Endothelial cell of umbilical vein (primary cell): ENCODE results near the gene TMEM59L. TPM values are rescaled to one million over a fixed set of nuclear protein-coding genes. Genes with fewer than 3 reads are reported as not detected.

Experiments
- BruUV-seq: library from RNA; stranded (reverse); fragments of 400-500 nt; replicated peaks from 2 replicates; lab custom pipeline; 2021; lab: Mats Ljungman, UMichigan
- CTCF ChIA-PET: fragments of 300-600, 350-600 bp; sonication (Branson Sonifier 250); formaldehyde crosslinking; loops from one replicate; lab custom pipeline; 2021; ENCODE audit warnings: antibody characterized with exemption, inconsistent platforms; lab: Charles Lee
- POLR2A ChIA-PET: fragments of 300-600, 350-600 bp; sonication (Branson Sonifier 250); formaldehyde crosslinking; loops from one replicate; lab custom pipeline; 2021; ENCODE audit warnings: antibody characterized with exemption, inconsistent platforms; lab: Charles Lee
- DNase-seq: peaks from one replicate; pipeline ENCODE4 v3.0.0-alpha.2; 2011; ENCODE audit warnings: low read depth, low spot score
- FAIRE-seq: peaks from 2 replicates; lab custom pipeline; 2011; peaks lifted over from hg19 to GRCh38; lab: Jason Lieb, UNC
- H2AFZ ChIP-seq: 2 replicates; pipeline ENCODE4 v1.6.0; 2012; ENCODE audit warnings: low read depth, low read length, control low read depth, inconsistent platforms
- H3K27ac ChIP-seq: 2 replicates; pipeline ENCODE4 v1.5.1; 2011; ENCODE audit warnings: low read depth, mild to moderate bottlenecking, control low read depth, low read length, moderate library complexity; ENCODE audit not compliant: insufficient read depth
- H3K27me3 ChIP-seq, 2 experiments: 2 replicates each; pipeline versions ENCODE4 v1.6.0 to v1.6.1; 2011; ENCODE audit warnings: low read length in 2 of 2, mixed read lengths in 1 of 2; ENCODE audit not compliant: control insufficient read depth in 2 of 2, insufficient read depth in 2 of 2
- H3K36me3 ChIP-seq, 2 experiments: 2 replicates in 1 of 2; 3 replicates in 1 of 2; pipeline ENCODE4 v1.5.1; 2011; ENCODE audit warnings: low read length in 2 of 2, mild to moderate bottlenecking in 1 of 2, moderate library complexity in 1 of 2; ENCODE audit not compliant: control insufficient read depth in 2 of 2, insufficient read depth in 2 of 2; ENCODE audit errors: extremely low read depth in 1 of 2
- H3K4me1 ChIP-seq: 3 replicates; pipeline ENCODE4 v1.5.1; 2011; ENCODE audit warnings: mild to moderate bottlenecking, low read length; ENCODE audit not compliant: control insufficient read depth, insufficient read depth; ENCODE audit errors: extremely low read depth
- H3K4me2 ChIP-seq: 2 replicates; pipeline ENCODE4 v1.6.1; 2011; ENCODE audit warnings: low read length, control low read depth, mixed read lengths; ENCODE audit not compliant: insufficient read depth
- H3K4me3 ChIP-seq, 3 experiments: fragments of 200-600 bp in 1 of 3; sonication (generic), shearing (Covaris generic) in 1 of 3; replicated peaks in 1 of 3; 2 replicates each; pipeline ENCODE4 v1.5.1; 2011 to 2016; ENCODE audit warnings: control low read depth in 3 of 3, low read length in 3 of 3, mild to moderate bottlenecking in 2 of 3, inconsistent platforms in 1 of 3, low read depth in 1 of 3, moderate library complexity in 1 of 3; ENCODE audit not compliant: insufficient read depth in 1 of 3
- H3K79me2 ChIP-seq: 2 replicates; pipeline ENCODE4 v1.6.0; 2012; ENCODE audit warnings: low read length, inconsistent platforms; ENCODE audit not compliant: control insufficient read depth, insufficient read depth
- H3K9ac ChIP-seq: replicated peaks from 2 replicates; pipeline ENCODE3; 2011; ENCODE audit warnings: low read length, control low read depth; ENCODE audit not compliant: insufficient read depth; ENCODE audit errors: extremely low read depth
- H3K9me1 ChIP-seq: replicated peaks from 3 replicates; pipeline ENCODE4 v1.6.0; 2011; ENCODE audit warnings: mild to moderate bottlenecking, low read length; ENCODE audit not compliant: control insufficient read depth, insufficient read depth; ENCODE audit errors: extremely low read depth
- H3K9me3 ChIP-seq: replicated peaks from 2 replicates; pipeline ENCODE4 v1.5.1; 2012; ENCODE audit warnings: low read length, inconsistent platforms; ENCODE audit not compliant: control insufficient read depth, insufficient read depth
- H4K20me1 ChIP-seq: replicated peaks from 2 replicates; pipeline ENCODE3; 2011; ENCODE audit warnings: mild to moderate bottlenecking, low read length; ENCODE audit not compliant: control insufficient read depth, insufficient read depth; ENCODE audit errors: extremely low read depth
- EZH2 ChIP-seq: IDR thresholded peaks from 2 replicates; pipeline ENCODE4 v1.6.1; 2012; ENCODE audit warnings: borderline replicate concordance, low read depth, mild to moderate bottlenecking, moderate library complexity, low read length, inconsistent platforms; ENCODE audit not compliant: severe bottlenecking
- FOS ChIP-seq: IDR thresholded peaks from 2 replicates; pipeline ENCODE4 v1.6.1; 2011; ENCODE audit warnings: mild to moderate bottlenecking, low read length, moderate library complexity, borderline replicate concordance; ENCODE audit not compliant: insufficient read depth
- GATA2 ChIP-seq: IDR thresholded peaks from 2 replicates; pipeline ENCODE4 v1.7.0; 2011; ENCODE audit warnings: low read depth, mild to moderate bottlenecking, moderate library complexity, mixed read lengths, low read length; ENCODE audit not compliant: insufficient read length, insufficient read depth
- JUN ChIP-seq: IDR thresholded peaks from 2 replicates; pipeline ENCODE4 v1.6.1; 2011; ENCODE audit warnings: borderline replicate concordance, low read depth; ENCODE audit not compliant: insufficient read length, insufficient read depth
- MYC ChIP-seq: IDR thresholded peaks from one replicate; pipeline ENCODE4 v1.6.1; 2011; ENCODE audit warnings: mild to moderate bottlenecking, low read depth, low read length
- POLR2A ChIP-seq: IDR thresholded peaks from 2 replicates; pipeline ENCODE4 v1.6.1; 2012; ENCODE audit warnings: low read depth, mild to moderate bottlenecking, control low read depth, low read length
- POLR2AphosphoS5 ChIP-seq: IDR thresholded peaks from 2 replicates; pipeline ENCODE4 v1.6.1; 2012; ENCODE audit warnings: low read depth, mild to moderate bottlenecking, control low read depth, low read length, moderate library complexity; ENCODE audit not compliant: insufficient read depth
- dilution Hi-C: fragments of 300-500 bp; cut with MboI; formaldehyde crosslinking; loops from one replicate; pipeline ENCODE4 v1.15.0; 2019; ENCODE audit warnings: low sequenced_read_pairs; ENCODE audit not compliant: extremely low pct_ligation_motif_present
- intact Hi-C: fragments of 100-400 bp; cut with micrococcal nuclease; formaldehyde crosslinking; loops from one replicate; pipeline ENCODE4 v1.10.0; 2022
- polyA plus RNA-seq, 4 experiments: library from polyadenylated mRNA; depleted of rRNA in 3 of 4; stranded (reverse) in 3 of 4; unstranded in 1 of 4; fragments of >200 nt; gene quantifications; 2 replicates each; pipeline versions ENCODE4 v1.2.1 to v1.2.3, GENCODE V29; 2011 to 2012; ENCODE audit warnings: missing spikeins in 1 of 4
- total RNA-seq: library from RNA; stranded (reverse); gene quantifications from 2 replicates; pipeline ENCODE4 v1.2.3, GENCODE V29; 2021
- TF ChIP-seq, protein P1 (sequence below): IDR thresholded peaks from 2 replicates; pipeline ENCODE4 v1.6.1; 2011; ENCODE audit not compliant: insufficient read depth, insufficient read length
- TF ChIP-seq, protein P2 (sequence below), 2 donors: IDR thresholded peaks; 1 replicate in 1 of 2; 2 replicates in 1 of 2; pipeline ENCODE4 v1.5.1; 2011; ENCODE audit warnings: low read length in 2 of 2, mild to moderate bottlenecking in 2 of 2, moderate library complexity in 2 of 2, control low read depth in 1 of 2, inconsistent platforms in 1 of 2, low read depth in 1 of 2; ENCODE audit not compliant: insufficient read depth in 1 of 2; ENCODE audit errors: extremely low read depth in 1 of 2

TMEM59L gene
- total and polyA plus RNA-seq, 2 donors (not counting 3 experiments of a cell fraction or from before 2014, with no cell fraction given) = 0.43 to 0.97 TPM

GRCh38 chr19:18634612-18635297 lies 22.1 kb downstream of the TMEM59L start:
- H4K20me1 ChIP-seq = no peaks in the 10 kb centered on the region
- H3K79me2 ChIP-seq = no peaks in the 10 kb centered on the region
- TF ChIP-seq, protein P1, sequence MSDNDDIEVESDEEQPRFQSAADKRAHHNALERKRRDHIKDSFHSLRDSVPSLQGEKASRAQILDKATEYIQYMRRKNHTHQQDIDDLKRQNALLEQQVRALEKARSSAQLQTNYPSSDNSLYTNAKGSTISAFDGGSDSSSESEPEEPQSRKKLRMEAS = no peak
- TF ChIP-seq MYC (no peak), POLR2A (no peak), POLR2AphosphoS5 (no peak), EZH2 (no peak), FOS (no peak), GATA2 (no peak), JUN (no peak)
- TF ChIP-seq, protein P2, sequence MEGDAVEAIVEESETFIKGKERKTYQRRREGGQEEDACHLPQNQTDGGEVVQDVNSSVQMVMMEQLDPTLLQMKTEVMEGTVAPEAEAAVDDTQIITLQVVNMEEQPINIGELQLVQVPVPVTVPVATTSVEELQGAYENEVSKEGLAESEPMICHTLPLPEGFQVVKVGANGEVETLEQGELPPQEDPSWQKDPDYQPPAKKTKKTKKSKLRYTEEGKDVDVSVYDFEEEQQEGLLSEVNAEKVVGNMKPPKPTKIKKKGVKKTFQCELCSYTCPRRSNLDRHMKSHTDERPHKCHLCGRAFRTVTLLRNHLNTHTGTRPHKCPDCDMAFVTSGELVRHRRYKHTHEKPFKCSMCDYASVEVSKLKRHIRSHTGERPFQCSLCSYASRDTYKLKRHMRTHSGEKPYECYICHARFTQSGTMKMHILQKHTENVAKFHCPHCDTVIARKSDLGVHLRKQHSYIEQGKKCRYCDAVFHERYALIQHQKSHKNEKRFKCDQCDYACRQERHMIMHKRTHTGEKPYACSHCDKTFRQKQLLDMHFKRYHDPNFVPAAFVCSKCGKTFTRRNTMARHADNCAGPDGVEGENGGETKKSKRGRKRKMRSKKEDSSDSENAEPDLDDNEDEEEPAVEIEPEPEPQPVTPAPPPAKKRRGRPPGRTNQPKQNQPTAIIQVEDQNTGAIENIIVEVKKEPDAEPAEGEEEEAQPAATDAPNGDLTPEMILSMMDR (IDR thresholded peaks at IDR 0.05; ENCODE audit: extremely low read depth in 1 of 2, insufficient read depth in 1 of 2, low read depth in 1 of 2, low read length in 2 of 2) = no peak
- no peaks in the 10 kb centered on the region for H3K9me3 ChIP-seq
- H3K4me1 ChIP-seq = peaks cover 4% of the 10 kb centered on the region
- dilution Hi-C loops (no loop called here), intact Hi-C loops (no loop called here)
- ChIA-PET CTCF (interaction anchor here (1.2 kb wide), 1 partner anchor 14 kb away, joined by 8 read pairs; no protein-coding TSS in a partner anchor), POLR2A (no interaction called here)
- FAIRE-seq = no peak
- no peak overlapping the region for H3K4me3 ChIP-seq
- no TSS peak for BruUV-seq
- no peak for DNase-seq
- H2AFZ ChIP-seq = no peak overlapping the region
- no peaks in the 10 kb centered on the region for H3K27me3 ChIP-seq
- H3K36me3 ChIP-seq = no peaks in the 10 kb centered on the region
- no peak overlapping the region for H3K4me2 ChIP-seq
- H3K9me1 ChIP-seq = no peaks in the 10 kb centered on the region
- no peak overlapping the region for H3K27ac ChIP-seq
- no peak overlapping the region for H3K9ac ChIP-seq
